GM18907 (cell line): Measurements from ENCODE around the gene PSMD14.

ENCODE experiments used
- ATAC-seq: cut with Tn5 transposase; IDR thresholded peaks from one replicate; pipeline ENCODE4 v1.9.1; 2021; ENCODE audit warnings: mild to moderate bottlenecking, moderate library complexity; ENCODE audit not compliant: unreplicated experiment

The PSMD14 gene

DNA sequence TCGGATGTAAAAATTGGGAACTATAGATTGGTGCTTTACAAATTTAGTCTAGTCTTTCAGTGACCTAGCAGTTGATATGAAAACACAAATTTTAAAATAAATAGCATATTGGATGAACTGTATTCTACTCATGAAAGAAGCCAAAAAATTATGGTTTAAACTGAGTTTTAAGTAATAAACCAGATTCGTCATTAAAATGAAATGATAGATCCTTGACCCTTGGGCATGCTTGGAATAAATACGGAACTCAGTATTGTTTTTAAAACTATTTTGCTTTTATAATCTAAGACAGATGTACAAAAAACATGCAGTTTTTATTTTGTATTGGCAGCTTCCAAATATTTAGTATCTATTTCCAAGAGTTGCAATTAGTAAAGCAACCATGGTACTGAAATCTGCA is 73.3 kb downstream of the PSMD14 start:
- ATAC-seq: no peak

DNA sequence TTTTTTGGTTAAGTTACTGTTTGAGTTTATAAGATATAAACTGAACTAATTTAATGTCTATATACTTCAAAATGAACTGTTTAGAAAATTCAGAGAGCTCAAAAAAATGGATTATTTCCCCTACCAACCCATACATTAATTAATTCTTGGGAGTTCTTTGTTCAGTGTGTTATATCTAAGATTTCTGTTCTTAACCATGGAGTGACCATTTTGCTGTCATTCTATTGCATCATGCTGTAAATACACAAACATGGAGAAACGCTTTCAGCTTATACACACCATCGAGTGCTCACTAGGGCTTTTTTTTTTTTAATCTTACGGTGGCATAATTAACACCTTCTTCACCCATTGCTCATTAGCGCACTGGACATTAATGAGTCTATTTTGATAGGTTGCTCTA is 74.5 kb downstream of the PSMD14 start:
- ATAC-seq: no peak

DNA sequence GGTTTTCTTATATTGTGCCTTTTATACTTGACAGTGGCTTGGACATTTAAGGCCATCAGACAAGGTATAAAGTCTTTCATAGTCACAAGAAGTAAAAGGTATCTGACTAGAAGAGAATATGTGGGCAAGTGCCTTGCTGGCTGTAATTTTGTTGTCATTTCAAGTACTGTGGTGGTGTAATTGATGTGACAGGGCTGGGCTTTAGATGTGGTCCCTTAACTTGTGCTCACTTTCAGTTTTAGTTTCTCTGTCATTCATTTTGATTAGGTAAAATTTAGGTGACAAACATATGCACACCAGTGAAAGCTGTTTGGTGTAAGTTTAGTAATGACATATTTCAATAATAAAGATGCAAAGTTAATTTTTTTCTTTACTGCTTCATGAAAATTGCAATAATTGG is 76.6 kb downstream of the PSMD14 start:
- peak; percentile 80 for ATAC-seq

DNA sequence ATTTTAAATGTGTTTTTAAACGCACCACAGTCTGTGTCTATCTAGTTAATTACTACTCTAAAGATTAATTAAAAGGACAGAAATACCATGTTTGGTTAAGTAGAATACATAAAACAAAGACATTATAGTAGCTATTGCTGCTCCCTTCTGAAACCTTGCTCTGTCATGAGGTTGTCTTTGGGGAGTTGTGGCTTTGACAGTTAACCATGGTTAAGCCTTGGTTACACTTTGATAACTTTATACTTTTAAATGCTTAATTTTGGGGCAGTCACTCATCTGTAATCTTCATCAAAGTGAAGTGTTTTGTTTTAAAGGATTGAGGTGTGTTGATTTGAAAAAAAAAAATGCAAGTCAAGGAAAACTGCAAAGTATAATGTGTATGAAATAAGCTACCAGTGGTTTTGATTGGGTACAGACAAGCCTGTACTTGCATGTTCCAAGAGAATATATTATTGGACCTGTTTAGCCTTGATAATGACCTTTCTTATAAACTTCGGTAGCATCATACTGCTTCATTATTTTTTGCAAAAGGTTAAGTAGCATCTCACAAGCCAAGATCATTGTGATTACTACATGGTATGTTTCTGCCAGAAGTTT is 78.1 kb downstream of the PSMD14 start:
- peak; percentile 83 for ATAC-seq

DNA sequence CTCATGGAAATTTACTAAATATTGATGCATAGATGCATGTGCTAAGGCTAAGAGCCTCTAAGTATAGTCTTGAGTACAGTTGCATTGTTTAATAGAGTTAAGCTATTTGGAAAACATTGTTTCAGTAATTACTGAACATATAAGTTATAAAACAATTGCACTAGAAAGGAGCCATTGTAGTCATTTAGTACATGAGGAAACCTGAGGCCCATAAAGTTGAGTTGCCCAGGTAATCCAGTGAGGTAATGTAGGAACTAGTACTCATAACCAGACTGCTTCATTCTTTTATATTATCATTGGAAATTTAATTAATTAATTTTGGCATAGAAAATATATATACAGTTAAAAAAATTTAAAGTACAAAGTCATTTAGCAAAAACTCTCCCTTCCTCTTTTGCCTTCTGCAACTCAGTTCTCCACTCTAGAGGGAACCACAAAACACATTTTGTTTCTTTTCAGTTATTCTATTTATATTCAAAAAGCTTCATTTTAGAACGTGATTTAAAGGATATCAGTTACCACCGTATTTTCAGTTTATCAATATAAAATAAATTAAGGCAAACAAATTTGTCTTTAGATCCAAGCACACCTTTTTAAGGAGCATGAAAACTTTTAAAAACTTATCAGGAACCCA is 80.0 kb downstream of the PSMD14 start:
- ATAC-seq: no peak

DNA sequence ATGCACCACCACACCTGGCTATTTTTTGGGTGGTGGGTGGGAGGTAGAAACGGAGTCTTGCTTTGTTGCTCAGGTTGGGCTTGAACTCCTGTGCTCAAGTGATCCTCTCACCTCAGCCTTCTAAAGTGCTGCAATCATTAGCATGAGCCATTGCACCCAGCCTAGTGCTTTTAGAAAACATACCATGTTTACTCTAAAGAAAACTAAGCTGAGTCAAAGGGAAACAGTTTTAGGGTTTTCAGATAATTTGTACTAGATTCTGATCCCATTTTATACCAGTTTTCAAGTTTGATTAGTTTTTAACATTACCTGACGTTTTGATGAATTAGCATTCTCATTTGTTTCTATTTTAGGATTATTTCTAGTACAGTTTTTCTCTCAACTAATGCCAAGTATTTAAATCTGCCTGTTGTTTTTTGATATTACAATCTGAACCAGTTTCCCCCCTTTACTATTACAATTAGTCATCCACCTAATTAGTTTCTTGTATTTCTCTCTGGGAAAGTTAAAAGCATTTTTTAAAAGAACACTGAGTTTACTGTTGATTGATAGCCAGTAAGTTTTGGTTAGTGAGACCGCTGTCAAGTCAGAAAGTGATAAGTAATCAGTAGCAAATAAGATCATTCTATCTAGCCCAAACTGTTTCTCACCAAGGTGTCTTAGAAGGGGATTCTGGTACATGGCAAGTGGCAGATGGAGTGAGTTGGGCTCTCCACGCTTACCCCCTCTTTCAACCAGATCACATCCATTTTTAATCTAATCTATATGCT is 83.7 kb downstream of the PSMD14 start:
- ATAC-seq: no peak

DNA sequence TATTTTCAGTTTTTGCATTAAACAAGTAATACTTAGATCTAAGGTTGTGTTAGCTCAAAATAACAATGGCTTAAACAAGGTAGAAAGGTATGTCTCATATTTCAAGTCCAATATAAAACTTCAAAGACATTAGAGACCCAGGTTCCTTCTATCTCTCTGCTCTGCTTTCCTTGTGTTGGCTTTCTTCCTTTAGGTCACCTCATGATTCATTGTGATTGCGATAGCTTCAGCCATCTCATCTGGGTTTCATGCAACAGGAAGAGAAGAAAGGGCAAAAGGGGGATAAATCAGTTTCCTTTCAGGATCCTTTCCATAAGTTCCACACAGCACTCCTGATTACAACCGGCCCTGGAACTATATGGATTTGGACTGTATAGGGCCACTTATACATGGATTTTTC is 91.9 kb downstream of the PSMD14 start:
- ATAC-seq: no peak

DNA sequence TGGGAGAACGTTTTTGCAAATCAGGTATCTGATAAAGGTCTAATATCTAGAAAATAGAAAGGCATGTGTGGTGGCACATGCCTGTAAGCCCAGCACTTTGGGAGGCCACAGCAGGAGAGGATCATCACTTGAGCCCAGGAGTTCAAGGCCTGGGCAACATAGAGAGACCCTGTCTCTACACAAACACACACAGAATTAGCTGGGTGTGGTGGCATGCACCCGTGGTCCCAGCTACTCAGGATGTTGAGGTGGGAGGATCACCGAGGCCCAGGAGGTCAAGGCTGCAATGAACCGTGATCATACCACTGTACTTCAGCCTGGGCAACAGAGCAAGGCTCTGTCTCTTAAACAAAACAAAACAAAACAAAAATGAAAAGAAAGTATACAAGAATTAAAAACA is 94.1 kb downstream of the PSMD14 start:
- ATAC-seq: no peak

DNA sequence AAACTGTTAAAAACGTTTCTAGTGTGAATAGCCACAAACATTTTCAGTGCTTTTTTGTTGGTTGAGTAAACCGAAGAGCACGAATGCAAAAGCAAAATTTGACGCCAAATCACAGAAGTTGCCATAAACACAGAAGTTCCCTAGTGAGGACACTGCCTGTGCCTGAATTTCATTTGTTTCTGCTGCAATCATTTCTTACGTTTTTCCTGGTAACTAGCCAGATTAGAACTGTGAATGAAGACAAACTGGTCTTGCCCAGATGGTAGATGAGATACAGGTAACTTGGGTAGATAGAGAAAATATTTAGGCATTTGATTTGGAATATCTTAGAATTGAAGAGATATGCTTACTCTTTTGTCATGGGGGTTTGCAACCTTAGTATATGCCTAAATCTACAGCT is 98.1 kb downstream of the PSMD14 start:
- no peak for ATAC-seq

DNA sequence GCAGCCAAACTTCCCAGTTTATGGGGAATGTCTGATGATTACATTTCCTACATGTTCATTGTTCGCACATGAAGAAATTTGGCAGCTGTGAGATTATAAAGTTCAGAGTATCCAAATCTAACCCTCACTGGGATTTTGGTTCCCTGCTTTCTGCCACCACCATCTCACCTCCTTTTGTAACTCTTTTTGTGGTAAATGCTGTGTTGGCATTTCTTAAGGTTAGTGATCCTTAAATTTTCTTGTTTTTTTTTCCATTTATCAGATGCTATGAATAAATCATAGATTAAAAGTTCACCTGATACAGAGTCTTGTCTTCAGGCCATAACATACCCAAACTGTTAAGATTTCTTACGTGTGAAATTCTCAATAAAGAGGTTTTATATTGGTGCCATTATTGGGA is 99.4 kb downstream of the PSMD14 start:
- no peak for ATAC-seq

DNA sequence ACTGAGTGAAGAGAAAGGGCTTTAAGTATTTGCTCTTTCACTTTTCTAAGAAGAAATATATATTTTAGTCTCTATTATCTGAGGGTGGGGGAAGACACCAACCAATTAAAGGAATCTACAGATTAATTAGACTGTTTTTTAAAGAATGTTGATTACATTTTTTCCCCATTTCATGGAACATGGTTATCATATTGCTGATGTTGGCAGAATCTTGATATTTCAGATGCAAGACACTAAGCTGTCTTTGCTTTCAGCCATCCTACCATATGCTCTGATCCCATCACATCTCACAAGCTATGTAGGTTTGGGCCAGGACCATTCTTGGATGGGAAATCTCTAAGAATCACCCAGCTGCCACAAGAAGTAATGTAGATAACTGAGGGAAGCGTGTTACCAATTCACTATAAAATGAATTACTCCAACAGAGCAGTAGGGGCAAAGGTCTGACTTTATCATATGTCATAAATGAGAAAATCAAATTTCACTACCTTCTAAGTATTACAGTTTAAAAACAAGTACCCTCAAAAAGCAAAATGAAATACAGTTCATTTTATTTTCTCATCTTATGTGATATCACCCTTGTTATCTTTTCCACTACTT is 101.2 kb downstream of the PSMD14 start:
- no peak for ATAC-seq

DNA sequence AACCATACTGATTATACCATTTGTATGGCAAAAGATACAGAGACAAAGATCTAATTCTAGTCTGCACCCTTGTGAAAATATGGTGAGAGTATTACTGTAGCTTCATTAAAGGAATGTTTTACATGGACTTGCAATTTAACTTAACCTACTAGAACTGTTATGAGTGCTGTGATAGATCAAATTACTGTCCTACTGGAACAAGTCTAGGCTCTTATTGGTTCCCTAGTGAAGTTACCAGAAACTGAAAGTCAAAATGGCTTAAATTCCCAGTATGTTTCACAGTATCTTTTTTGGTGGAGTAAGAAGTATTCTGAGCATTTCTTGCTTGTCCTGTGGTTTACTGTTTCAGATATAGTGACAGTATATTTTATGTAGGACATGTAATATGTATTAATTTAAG is 104.1 kb downstream of the PSMD14 start:
- ATAC-seq: no peak

DNA sequence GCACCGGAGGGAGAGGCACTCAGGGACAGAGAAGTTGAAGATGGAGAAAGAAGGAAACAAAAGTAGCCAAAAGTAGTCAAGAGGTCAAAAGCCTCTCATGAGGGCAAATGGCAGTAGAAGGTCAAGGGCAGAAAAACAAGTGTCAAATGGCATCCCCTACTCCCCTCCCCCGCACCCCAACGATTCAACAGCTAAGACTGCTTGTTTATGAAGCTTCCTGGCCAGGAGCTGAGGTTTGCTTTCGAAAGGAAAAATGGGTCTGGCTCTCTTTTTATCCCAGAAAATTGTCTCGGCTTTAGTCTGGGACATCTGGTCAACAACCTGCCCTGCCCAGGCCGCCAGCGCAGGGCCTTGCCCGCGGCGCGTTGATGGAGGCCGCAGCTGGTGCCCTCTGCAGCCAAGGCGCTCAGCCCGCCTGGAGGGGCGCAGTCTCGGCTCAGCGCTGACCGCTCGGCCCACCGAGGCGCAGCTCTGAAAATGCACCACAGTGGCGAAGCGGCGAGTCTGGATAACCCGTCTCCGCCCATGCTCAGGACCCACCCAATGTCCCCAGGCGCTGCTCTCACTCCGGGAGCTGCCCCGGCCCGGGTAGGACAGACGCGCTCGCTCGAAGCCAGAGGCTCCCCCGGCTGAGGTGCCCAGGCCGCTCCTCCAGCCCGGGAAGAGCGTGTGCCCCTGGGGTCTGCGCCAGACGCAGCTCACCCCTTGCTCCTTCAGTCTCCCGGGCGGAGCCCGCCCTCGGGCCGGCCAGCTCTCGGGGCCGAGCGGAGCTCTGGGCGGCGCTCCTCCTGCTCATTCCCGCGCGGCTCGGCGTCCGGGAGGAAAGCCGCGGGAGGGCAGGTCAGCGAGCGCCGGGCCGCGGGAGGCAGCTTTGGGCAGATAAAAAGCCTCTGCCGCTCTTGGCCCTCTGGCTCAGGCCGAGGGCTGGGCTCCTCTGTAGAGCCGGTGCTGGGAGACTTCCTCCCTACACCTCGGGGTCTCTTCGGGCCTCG is 106.1 kb downstream of the PSMD14 start:
- ATAC-seq: peak; percentile 52

DNA sequence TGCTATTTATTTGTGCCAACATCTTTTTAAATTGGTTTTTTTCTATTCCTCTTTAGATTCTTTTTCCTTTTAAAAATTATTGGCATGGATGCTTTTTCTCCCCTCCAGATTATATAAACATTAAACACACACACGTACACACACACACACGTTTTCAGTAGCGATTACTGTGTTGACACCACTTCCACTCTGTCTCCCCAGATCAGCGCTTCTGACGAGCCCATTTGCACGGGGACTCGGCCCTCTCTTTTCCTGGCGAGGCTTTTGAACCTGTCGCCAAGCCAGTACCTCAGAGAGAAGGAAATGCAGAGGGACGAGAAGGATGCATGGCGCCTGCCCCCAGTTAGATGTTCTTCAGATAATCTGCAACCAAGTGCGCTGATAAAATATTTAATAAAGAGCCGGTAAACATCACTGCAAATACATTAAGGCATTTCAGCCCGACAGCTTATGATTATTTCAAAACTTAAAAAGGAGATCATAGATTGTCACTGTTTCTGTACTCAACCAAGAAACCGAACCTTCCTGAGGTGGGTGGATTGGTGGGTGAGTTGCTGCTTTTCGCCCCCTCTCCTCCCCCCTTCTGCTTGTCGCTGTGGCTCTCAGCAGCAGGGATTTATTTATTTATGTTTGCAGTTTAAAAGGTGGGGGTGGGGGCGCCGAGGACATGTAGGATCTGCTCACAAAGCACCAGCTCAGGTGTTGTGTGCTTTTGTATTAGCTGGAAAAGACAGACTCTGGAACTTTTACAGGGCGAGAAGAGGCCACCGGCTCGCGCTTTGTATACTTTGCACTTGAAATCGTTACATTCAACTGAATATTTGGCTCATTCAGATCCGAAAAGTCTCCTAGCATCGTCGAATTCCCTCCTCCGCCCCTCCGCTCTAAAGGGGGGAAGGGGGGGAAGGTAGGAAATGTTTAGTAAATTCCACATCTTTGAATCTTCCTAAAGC is 107.1 kb downstream of the PSMD14 start:
- ATAC-seq: peak; percentile 35

DNA sequence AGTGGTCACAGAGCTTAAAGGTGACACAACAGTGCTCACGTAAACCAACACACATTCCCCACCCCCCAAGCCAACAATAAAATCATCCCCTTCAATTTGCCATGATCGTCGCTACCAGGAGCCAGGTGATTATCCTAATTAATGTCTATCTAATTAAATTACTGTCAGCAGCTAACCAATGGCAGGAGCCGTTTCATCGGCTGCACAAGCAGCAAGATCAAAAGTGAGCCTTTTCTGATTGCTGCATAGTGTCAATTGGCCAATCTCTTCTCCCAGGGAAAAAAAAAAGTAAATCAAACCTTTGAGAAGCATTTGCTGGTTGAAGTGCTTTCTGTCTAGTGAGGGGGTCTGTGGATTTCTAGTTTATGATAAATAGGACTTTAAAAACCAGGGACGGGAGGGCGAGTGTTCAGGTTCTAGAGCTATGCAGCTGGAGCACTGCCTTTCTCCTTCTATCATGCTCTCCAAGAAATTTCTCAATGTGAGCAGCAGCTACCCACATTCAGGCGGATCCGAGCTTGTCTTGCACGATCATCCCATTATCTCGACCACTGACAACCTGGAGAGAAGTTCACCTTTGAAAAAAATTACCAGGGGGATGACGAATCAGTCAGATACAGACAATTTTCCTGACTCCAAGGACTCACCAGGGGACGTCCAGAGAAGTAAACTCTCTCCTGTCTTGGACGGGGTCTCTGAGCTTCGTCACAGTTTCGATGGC is 107.9 kb downstream of the PSMD14 start, which contains the start of gene TBR1:
TBR1 (plus strand) TSS at position 311 of the 721 bp plus-strand sequence; CDS start at position 425, 114 bp downstream.
- ATAC-seq: no peak

DNA sequence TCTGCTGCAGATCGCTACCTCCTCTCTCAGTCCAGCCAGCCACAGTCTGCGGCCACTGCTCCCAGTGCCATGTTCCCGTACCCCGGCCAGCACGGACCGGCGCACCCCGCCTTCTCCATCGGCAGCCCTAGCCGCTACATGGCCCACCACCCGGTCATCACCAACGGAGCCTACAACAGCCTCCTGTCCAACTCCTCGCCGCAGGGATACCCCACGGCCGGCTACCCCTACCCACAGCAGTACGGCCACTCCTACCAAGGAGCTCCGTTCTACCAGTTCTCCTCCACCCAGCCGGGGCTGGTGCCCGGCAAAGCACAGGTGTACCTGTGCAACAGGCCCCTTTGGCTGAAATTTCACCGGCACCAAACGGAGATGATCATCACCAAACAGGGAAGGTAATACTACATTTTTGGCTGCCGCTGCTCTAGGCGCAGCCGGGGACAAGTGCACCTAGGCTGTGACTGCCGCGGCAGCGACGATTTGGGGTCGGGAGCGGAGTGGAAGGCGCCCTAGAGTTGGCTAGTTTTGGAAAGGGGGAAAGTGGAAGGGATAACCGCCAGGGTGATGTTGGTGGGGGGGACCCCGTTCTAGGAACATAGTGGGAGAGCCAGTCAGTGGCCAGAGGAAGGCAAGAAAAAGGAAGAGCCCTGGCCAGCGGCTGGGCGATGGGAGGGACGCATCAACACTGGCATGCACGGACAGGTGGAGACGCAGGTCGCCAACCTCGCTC is 108.6 kb downstream of the PSMD14 start:
- no peak for ATAC-seq

DNA sequence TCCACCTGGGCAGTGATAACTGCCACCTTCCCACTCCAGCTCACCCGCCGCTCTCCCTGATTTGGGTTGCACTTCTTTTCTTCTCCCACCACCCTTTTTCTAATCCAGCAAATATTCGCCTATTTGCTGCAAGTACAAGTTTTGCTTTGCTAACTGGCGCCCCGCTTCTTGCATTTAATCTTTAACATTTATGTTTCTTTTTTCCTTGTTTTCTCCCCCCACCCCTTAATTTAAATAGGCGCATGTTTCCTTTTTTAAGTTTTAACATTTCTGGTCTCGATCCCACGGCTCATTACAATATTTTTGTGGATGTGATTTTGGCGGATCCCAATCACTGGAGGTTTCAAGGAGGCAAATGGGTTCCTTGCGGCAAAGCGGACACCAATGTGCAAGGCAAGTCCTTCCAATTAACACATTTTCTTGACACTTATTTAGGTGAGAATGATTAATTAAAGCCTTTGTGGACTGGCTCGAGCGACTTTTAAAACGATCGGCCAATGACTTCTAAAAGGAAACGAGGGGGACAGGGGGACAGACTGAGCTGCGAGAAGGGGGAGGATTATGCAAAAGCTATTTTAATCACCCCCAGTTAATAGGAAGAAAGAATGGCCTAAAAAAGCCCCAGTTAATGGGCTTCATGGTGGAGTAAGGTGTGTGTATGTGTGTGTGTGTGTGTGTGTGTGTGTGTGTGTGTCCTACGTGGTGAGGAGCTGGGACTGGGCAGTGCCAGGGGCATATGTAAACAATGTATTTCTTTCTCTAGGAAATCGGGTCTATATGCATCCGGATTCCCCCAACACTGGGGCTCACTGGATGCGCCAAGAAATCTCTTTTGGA is 109.4 kb downstream of the PSMD14 start:
- no peak for ATAC-seq
